Suprapubic skin (tissue), 3 donors: ENCODE measurements around the gene TMCO4.

Experiments used
- CTCF ChIP-seq, 2 donors: fragments of 200-600 bp in 1 of 2; fragments of 450-650 bp in 1 of 2; sonication (generic) in 1 of 2; IDR thresholded peaks; one replicate each; pipeline ENCODE4 v1.5.1; 2016 to 2019; ENCODE audit warnings: antibody characterized with exemption in 2 of 2, mild to moderate bottlenecking in 1 of 2, moderate library complexity in 1 of 2
- EP300 ChIP-seq: sonication (generic); formaldehyde crosslinking; IDR thresholded peaks from one replicate; pipeline ENCODE4 v1.6.1; 2017; ENCODE audit warnings: antibody characterized with exemption
- POLR2A ChIP-seq, 2 donors: fragments of 450-650 bp; IDR thresholded peaks; one replicate each; pipeline ENCODE4 v1.6.1; 2017; ENCODE audit warnings: antibody characterized with exemption in 2 of 2, mild to moderate bottlenecking in 2 of 2, moderate library complexity in 2 of 2

- TF ChIP-seq POLR2A (IDR thresholded peaks at IDR 0.05) (no peak), CTCF (IDR thresholded peaks at IDR 0.05) (peak in 1 of 2 donors; percentile 14), EP300 (no peak)
Observed at GRCh38 chr1:19811206-19811851, 11.6 kb upstream of the TMCO4 start.
